Endometrial microvascular endothelial cells (primary cell): ENCODE results near the gene KCNMA1. TPM values are rescaled to one million over a fixed set of nuclear protein-coding genes. Genes with fewer than 3 reads are reported as not detected.

Source experiments
- in situ Hi-C: cut with HindIII; loops from 2 replicates; pipeline ENCODE4 v1.10.0; 2017; ENCODE audit warnings: low sequenced_read_pairs, low pct_unique_long_range_greater_than_20kb; ENCODE audit errors: inconsistent ontology term
- total RNA-seq: library from RNA; depleted of rRNA; stranded (reverse); fragments of >200 nt; gene quantifications from one replicate; pipeline ENCODE4 v1.2.3, GENCODE V29; 2015; ENCODE audit errors: inconsistent ontology term

Gene KCNMA1
- total RNA-seq, 1 donor from 2014 or later = 0.09 TPM

GRCh38 chr10:77268721-77269120 is 368.9 kb downstream of the KCNMA1 start:
- in situ Hi-C loops = no loop called here

- in situ Hi-C loops = no loop called here
These were observed 369.6 kb downstream of the KCNMA1 start for GRCh38 chr10:77267703-77268675.

- in situ Hi-C loops = no loop called here
These were observed 371.4 kb downstream of the KCNMA1 start for GRCh38 chr10:77266242-77266641.

GRCh38 chr10:77264527-77264926 is 373.1 kb downstream of the KCNMA1 start:
- in situ Hi-C loops = no loop called here

GRCh38 chr10:77264107-77264506 is 373.5 kb downstream of the KCNMA1 start:
- in situ Hi-C loops = no loop called here

- in situ Hi-C loops = no loop called here
These were observed 373.9 kb downstream of the KCNMA1 start for GRCh38 chr10:77263700-77264099.

DNA sequence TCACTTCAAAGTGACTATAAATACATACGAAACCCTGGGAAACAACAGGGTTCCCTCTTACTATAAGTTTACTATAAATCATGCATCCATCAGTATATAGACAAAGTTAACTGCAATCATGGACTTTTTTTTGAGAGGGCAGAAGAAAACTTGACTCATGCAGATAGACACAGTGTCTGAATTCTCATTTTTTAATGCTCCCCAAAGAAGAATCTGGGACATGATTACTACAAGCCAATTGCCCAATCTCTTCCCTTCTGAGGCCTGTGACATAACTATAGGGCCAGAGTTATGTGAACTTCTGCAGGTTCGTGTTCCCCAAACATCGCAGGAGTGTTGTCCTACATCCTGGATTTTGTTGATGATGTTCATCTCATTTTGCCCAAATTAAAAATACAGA is 376.5 kb downstream of the KCNMA1 start:
- in situ Hi-C loops = no loop called here

GRCh38 chr10:77259171-77259874 is 378.3 kb downstream of the KCNMA1 start:
- in situ Hi-C loops = no loop called here

GRCh38 chr10:77256346-77256745 is 381.3 kb downstream of the KCNMA1 start:
- in situ Hi-C loops = no loop called here

DNA sequence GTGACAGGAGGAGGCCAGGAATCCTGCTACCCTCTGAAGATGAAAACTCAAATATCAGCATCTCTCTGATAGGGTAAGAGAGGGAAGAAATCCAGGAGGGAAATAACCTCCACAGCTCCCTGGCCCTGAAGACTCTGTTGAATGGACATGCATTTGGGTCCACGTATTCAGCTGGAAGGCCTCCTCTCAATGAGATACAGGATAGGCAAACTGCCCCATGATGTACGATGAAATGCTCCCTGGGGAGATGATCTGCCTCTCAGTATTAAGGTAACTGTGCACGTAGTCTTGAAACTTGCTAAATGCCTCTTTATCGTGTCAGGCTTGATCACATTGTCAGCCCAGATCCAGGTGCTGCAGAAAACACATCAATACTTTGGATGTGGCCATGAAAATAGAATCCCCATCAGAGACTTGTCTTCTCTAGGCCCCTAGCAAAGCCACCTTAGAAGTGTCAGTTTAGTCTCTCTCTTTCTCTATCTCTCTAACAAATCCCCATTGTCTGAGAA is 384.0 kb downstream of the KCNMA1 start:
- in situ Hi-C loops = no loop called here

- in situ Hi-C loops = no loop called here
These were observed 384.5 kb downstream of the KCNMA1 start for GRCh38 chr10:77253147-77253545.

DNA sequence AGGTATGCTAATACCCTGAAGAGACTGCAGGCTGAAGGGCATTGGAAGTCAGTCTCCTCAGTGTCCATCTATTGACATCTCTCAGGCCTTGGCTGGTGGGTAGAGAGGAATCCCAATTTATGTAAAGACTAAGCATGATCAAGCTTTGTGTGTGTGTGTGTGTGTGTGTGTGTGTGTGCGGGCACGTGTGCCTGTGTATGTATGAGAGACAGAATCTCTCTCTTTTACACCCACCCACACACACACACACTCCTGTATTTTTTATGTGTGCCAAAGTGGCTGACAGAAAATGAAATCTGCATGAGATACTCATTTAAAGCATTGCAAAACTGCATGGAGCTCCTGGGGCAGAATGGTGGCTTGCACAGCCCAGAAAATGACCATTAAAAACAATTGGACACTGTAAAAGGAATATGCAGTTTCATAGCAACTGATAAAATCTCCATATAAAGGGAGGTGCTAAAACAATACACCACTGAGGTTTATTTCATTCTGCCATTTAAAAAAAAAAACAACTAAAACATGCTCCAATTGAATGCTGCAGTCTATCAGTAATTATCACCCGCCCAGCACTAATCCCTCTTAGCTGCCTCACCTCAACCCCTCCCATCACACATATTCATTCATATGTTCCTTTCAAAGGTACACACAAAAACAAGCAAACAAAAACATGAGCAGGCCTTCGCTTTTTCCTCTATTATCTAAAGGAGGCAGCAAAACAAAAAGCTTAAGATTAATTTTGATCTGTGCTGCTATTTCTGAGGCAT is 385.0 kb downstream of the KCNMA1 start:
- in situ Hi-C loops = no loop called here

- in situ Hi-C loops = no loop called here
These were observed 386.2 kb downstream of the KCNMA1 start for GRCh38 chr10:77251297-77252013.

- in situ Hi-C loops = no loop called here
These were observed 387.6 kb downstream of the KCNMA1 start for GRCh38 chr10:77249901-77250459.

DNA sequence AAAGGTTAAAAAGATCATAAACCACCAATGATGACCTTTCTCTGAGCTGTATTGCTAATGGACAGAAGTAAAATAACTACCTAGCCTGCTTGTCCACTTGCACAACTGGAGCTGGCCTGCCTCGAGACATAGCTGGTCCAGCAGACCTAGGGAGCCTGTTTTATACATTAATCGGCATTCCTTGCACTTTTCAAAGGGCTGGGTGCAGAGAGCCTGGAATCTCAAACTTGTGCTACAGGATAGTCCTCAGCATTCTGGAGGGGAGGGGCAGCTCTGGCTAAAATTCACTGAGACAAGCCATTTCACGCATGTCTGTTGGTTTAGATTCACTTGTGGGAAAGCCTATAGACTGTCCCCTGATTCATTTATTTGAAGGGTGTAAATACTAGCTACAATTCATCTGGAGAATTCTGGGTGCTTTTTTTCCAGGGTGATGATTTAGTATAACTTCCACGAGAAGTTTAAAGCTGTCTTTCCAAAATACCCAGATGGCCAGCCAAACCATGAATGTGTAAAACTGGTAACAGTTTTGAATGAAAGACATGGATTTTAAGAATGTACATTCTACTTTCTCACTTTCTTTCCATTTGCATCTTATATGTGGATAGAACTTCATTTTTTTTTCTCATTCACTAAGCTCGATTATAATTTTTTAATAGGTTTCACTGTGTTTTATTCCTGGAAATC is 389.4 kb downstream of the KCNMA1 start:
- in situ Hi-C loops = no loop called here

GRCh38 chr10:77247031-77247990 is 390.3 kb downstream of the KCNMA1 start:
- in situ Hi-C loops = no loop called here

DNA sequence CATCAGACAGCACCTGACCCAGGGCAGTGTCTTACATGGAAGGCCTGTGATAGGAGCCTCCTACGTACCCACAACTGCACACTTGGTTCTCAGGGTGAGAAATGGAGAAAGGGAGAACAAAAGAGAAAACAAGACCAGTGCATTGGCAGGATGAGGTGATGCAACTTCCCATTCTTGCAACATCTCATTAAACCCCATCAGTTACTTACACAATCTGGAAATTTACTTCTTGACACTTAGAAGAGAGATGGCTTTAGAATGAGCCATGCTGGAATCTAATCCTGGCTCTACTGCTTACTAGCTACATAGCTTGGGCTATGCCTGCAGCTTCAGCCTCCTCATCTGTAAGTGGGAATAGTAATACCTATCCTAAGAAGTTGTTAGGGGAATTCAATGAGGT is 391.7 kb downstream of the KCNMA1 start:
- in situ Hi-C loops = no loop called here
